ENCODE data around the gene PER3. TPM values are rescaled to one million over a fixed set of nuclear protein-coding genes. Genes with fewer than 3 reads are reported as not detected.
A peak's percentile ranks its signal among the peaks of the same experiment; 100 is the strongest.

PER3 gene
- total and polyA plus RNA-seq, 4 donors, result 3.4 to 21.1 (median 11.5) TPM

DNA sequence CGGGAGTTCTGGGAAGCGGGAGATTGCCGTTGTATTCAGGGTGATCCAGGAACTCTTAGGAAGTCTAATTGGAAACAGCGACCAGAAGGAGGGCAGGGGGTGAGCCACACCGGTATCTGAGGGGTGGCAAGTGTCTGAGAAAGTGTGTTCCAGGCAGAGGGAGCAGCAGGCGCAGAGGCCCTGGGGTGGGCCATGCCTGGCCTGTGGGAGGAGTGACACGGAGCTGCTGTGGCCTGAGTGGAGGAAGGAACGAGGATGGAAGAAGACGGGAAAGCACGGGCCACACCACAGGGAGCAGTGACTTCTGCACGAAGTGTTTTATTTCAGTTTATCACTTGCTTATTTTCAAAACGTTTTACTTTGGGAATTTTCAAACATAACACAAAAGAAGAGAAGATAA, 11.3 kb downstream of the PER3 start:
- ATAC-seq (ENCODE audit: insufficient read depth, low FRiP score) (no peak), DNase-seq (no peak)
- Histone ChIP-seq H3K4me3 (no peak overlapping the region), H3K4me1 (ENCODE audit: control insufficient read depth in 5 of 5, insufficient read depth in 5 of 5, low read length in 5 of 5) (no peaks in the 10 kb centered on the region), H3K9me3 (ENCODE audit: control insufficient read depth in 4 of 4, insufficient read depth in 3 of 4, low read length in 3 of 4) (peaks cover 0 to 8% (median 3%) of the 10 kb centered on the region in 4 donors), H3K9ac (ENCODE audit: insufficient read depth in 1 of 2, low read length in 2 of 2) (no peak overlapping the region), H3K36me3 (ENCODE audit: control insufficient read depth in 4 of 4, insufficient read depth in 4 of 4, low read length in 4 of 4) (peaks cover 8 to 27% (median 18%) of the 10 kb centered on the region in 4 donors), H3K27me3 (ENCODE audit: control insufficient read depth in 3 of 3, insufficient read depth in 3 of 3, low read length in 2 of 3) (no peaks in the 10 kb centered on the region), H3K27ac (ENCODE audit: low read depth in 1 of 2, low read length in 1 of 2) (no peak overlapping the region)
- WGBS, 2 donors, result 86 to 90% methylated on average over 12 of the region's 12 CpGs
- TF ChIP-seq, protein P1, sequence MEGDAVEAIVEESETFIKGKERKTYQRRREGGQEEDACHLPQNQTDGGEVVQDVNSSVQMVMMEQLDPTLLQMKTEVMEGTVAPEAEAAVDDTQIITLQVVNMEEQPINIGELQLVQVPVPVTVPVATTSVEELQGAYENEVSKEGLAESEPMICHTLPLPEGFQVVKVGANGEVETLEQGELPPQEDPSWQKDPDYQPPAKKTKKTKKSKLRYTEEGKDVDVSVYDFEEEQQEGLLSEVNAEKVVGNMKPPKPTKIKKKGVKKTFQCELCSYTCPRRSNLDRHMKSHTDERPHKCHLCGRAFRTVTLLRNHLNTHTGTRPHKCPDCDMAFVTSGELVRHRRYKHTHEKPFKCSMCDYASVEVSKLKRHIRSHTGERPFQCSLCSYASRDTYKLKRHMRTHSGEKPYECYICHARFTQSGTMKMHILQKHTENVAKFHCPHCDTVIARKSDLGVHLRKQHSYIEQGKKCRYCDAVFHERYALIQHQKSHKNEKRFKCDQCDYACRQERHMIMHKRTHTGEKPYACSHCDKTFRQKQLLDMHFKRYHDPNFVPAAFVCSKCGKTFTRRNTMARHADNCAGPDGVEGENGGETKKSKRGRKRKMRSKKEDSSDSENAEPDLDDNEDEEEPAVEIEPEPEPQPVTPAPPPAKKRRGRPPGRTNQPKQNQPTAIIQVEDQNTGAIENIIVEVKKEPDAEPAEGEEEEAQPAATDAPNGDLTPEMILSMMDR (IDR thresholded peaks at IDR 0.05; ENCODE audit: control extremely low read depth, extremely low read depth), result no peak

DNA sequence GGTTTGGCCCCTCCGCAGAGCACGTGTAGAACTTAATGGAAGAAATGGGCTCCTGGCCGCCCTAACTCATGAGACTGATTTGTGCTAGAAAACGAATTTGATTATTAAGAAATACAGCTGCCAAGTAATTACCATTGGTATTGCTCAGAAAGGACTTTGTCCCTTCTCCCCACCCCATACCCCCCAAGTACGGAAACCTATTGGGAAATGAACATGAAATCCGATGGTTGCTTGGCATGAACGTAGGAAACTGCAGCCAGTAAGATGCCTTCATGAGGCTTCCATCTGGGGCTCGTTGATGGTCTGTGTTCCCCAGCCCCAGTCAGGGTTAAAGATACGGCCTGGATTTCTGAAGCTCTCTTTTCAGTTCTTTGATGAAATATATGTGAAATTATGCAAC, 21.4 kb downstream of the PER3 start:
- H3K27me3 ChIP-seq (ENCODE audit: control insufficient read depth in 3 of 3, insufficient read depth in 3 of 3, low read length in 2 of 3), result no peaks in the 10 kb centered on the region
- ATAC-seq (ENCODE audit: insufficient read depth, low FRiP score) (no peak), DNase-seq (no peak)
- TF ChIP-seq, protein P1 (IDR thresholded peaks at IDR 0.05; ENCODE audit: control extremely low read depth, extremely low read depth), result no peak
- H3K9me3 ChIP-seq (ENCODE audit: control insufficient read depth in 4 of 4, insufficient read depth in 3 of 4, low read length in 3 of 4), result no peaks in the 10 kb centered on the region
- WGBS, 2 donors, result 94 to 95% methylated on average over 9 of the region's 9 CpGs
- H3K9ac ChIP-seq (ENCODE audit: insufficient read depth in 1 of 2, low read length in 2 of 2), result no peak overlapping the region
- H3K27ac ChIP-seq (ENCODE audit: low read depth in 1 of 2, low read length in 1 of 2), result no peak overlapping the region
- H3K4me1 ChIP-seq (ENCODE audit: control insufficient read depth in 5 of 5, insufficient read depth in 5 of 5, low read length in 5 of 5), result no peaks in the 10 kb centered on the region
- no peak overlapping the region for H3K4me3 ChIP-seq
- peaks cover 0 to 36% (median 23%) of the 10 kb centered on the region in 4 donors for H3K36me3 ChIP-seq (ENCODE audit: control insufficient read depth in 4 of 4, insufficient read depth in 4 of 4, low read length in 4 of 4)

DNA sequence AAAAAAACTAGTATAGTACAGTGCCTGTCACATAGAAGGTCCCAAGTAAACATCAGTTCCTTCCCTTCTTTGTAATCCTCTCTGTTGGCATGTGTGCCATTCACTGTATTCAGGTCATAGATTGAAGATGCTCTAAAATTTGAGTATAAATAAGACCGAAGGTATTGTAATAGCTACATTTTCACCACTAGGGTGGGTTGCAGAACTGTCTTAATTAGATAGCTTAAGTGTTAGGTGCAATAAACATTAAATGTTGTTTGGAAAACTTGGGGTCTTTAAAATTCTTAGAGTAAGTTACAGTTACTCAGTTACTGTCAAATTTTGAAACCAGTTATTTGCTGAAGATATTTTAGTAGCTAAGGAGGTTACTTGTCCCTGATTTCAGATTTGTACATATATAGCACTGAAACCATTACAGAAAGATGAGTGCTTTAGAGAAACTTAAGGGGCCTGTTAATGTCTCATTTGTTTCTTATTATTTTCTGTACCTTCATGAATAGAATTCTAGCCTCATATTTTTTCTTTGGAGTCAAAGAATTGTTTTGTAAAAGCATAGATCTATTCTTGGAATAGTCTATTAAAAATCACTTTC, 24.3 kb downstream of the PER3 start:
- H3K9ac ChIP-seq (ENCODE audit: insufficient read depth in 1 of 2, low read length in 2 of 2), result no peak overlapping the region
- H3K4me3 ChIP-seq, result no peak overlapping the region
- ATAC-seq (ENCODE audit: insufficient read depth, low FRiP score) (no peak), DNase-seq (peak in 2 of 3 donors; percentile 23 to 31)
- H3K9me3 ChIP-seq (ENCODE audit: control insufficient read depth in 4 of 4, insufficient read depth in 3 of 4, low read length in 3 of 4), result peaks cover 0 to 3% (median 2%) of the 10 kb centered on the region in 4 donors
- H3K27me3 ChIP-seq (ENCODE audit: control insufficient read depth in 3 of 3, insufficient read depth in 3 of 3, low read length in 2 of 3), result no peaks in the 10 kb centered on the region
- H3K36me3 ChIP-seq (ENCODE audit: control insufficient read depth in 4 of 4, insufficient read depth in 4 of 4, low read length in 4 of 4), result peaks cover 6 to 37% (median 24%) of the 10 kb centered on the region in 4 donors
- no peaks in the 10 kb centered on the region for H3K4me1 ChIP-seq (ENCODE audit: control insufficient read depth in 5 of 5, insufficient read depth in 5 of 5, low read length in 5 of 5)
- no peak overlapping the region for H3K27ac ChIP-seq (ENCODE audit: low read depth in 1 of 2, low read length in 1 of 2)
- WGBS, 2 donors, result 14 to 28% methylated on average over 1 of the region's 1 CpG
- TF ChIP-seq, protein P1 (IDR thresholded peaks at IDR 0.05; ENCODE audit: control extremely low read depth, extremely low read depth), result no peak

DNA sequence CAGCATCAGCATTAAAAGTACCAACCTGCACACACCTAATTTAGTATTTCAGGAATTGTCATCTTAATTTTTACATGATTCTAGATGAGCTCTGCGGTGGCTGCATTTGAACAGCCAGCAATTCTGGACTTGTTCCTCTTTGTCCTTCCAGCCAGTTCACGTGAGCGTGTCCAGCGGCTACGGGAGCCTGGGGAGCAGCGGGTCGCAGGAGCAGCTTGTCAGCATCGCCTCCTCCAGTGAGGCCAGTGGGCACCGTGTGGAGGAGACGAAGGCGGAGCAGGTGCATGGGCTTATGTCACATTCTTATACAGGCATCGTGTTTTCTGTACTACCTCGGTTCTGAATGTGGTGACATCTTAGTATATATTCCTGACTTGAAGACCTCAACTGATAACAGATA, 25.7 kb downstream of the PER3 start:
- 95% methylated on average over 13 of the region's 13 CpGs for WGBS, 2 donors
- H3K9me3 ChIP-seq (ENCODE audit: control insufficient read depth in 4 of 4, insufficient read depth in 3 of 4, low read length in 3 of 4), result peaks cover 0 to 9% (median 5%) of the 10 kb centered on the region in 4 donors
- H3K4me1 ChIP-seq (ENCODE audit: control insufficient read depth in 5 of 5, insufficient read depth in 5 of 5, low read length in 5 of 5), result no peaks in the 10 kb centered on the region
- no peaks in the 10 kb centered on the region for H3K27me3 ChIP-seq (ENCODE audit: control insufficient read depth in 3 of 3, insufficient read depth in 3 of 3, low read length in 2 of 3)
- H3K27ac ChIP-seq (ENCODE audit: low read depth in 1 of 2, low read length in 1 of 2), result no peak overlapping the region
- H3K36me3 ChIP-seq (ENCODE audit: control insufficient read depth in 4 of 4, insufficient read depth in 4 of 4, low read length in 4 of 4), result peaks cover 11 to 31% (median 27%) of the 10 kb centered on the region in 4 donors
- DNase-seq (no peak), ATAC-seq (ENCODE audit: insufficient read depth, low FRiP score) (no peak)
- H3K4me3 ChIP-seq, result no peak overlapping the region
- no peak overlapping the region for H3K9ac ChIP-seq (ENCODE audit: insufficient read depth in 1 of 2, low read length in 2 of 2)
- TF ChIP-seq, protein P1 (IDR thresholded peaks at IDR 0.05; ENCODE audit: control extremely low read depth, extremely low read depth), result no peak
